K562 (cell line): ENCODE measurements around the gene TCF15. TPM values are rescaled to one million over a fixed set of nuclear protein-coding genes. Genes with fewer than 3 reads are reported as not detected.

Source experiments
- ATAC-seq: fragments of 200-7000 bp; cut with Tn5 transposase; 3 replicates; pipeline ENCODE4 v1.9.1; 2020; ENCODE audit warnings: moderate library complexity
- BruUV-seq: library from RNA; stranded (reverse); fragments of 400-500 nt; replicated peaks from 2 replicates; lab custom pipeline; 2021; lab: Mats Ljungman, UMichigan
- CTCF ChIA-PET: fragments of 300-600 bp; formaldehyde crosslinking; extraction: SDS; loops from one replicate; lab custom pipeline; 2021; ENCODE audit warnings: low intra/inter-chr PET ratio; lab: Yijun Ruan, JAX
- POLR2A ChIA-PET: fragments of 300-600, 350-650 bp; sonication (Branson Sonifier 250); formaldehyde crosslinking; extraction: SDS; loops from one replicate; lab custom pipeline; 2021; ENCODE audit warnings: antibody characterized with exemption, inconsistent platforms; lab: Yijun Ruan, JAX
- DNase-seq, 4 experiments: peaks; one replicate each; pipeline versions ENCODE4 v3.0.0 to v3.0.0-alpha.2; 2011 to 2018; ENCODE audit warnings: low spot score in 3 of 4, mixed read lengths in 3 of 4; ENCODE audit errors: extremely low read depth in 1 of 4
- FAIRE-seq: peaks from 2 replicates; lab custom pipeline; 2011; peaks lifted over from hg19 to GRCh38; lab: Jason Lieb, UNC
- H2AFZ ChIP-seq: 2 replicates; pipeline ENCODE4 v1.6.0; 2011; ENCODE audit warnings: low read depth, low read length, control low read depth, inconsistent platforms
- H3K27ac ChIP-seq: fragments of 200-600 bp; 3 replicates; pipeline ENCODE4 v1.8.0; 2011; ENCODE audit warnings: low read depth, mild to moderate bottlenecking, control low read depth, inconsistent platforms, low read length, moderate library complexity, mixed read lengths; ENCODE audit errors: extremely low read depth
- H3K27me3 ChIP-seq, 2 experiments: fragments of 300-600 bp in 1 of 2; 2 replicates in 1 of 2; 3 replicates in 1 of 2; pipeline versions ENCODE4 v1.6.0 to v1.8.0; 2011; ENCODE audit warnings: inconsistent platforms in 2 of 2, low read length in 2 of 2, mild to moderate bottlenecking in 1 of 2, mixed read lengths in 1 of 2, moderate library complexity in 1 of 2; ENCODE audit not compliant: control insufficient read depth in 2 of 2, insufficient read depth in 2 of 2
- H3K36me3 ChIP-seq: fragments of 300-600 bp; 3 replicates; pipeline ENCODE4 v1.8.0; 2011; ENCODE audit warnings: mild to moderate bottlenecking, low read length, inconsistent platforms; ENCODE audit not compliant: control insufficient read depth, insufficient read depth
- H3K4me1 ChIP-seq, 2 experiments: fragments of 200-600 bp in 1 of 2; replicated peaks in 1 of 2; 2 replicates in 1 of 2; 3 replicates in 1 of 2; pipeline versions ENCODE4 v1.5.1 to v1.8.0; 2011; ENCODE audit warnings: inconsistent platforms in 2 of 2, low read length in 2 of 2, mild to moderate bottlenecking in 1 of 2, mixed read lengths in 1 of 2, moderate library complexity in 1 of 2; ENCODE audit not compliant: control insufficient read depth in 2 of 2, insufficient read depth in 2 of 2
- H3K4me2 ChIP-seq: 2 replicates; pipeline ENCODE4 v1.6.1; 2011; ENCODE audit warnings: low read length, control low read depth, inconsistent platforms, mixed read lengths; ENCODE audit not compliant: insufficient read depth
- H3K4me3 ChIP-seq: fragments of 200-600 bp; sonication (generic), shearing (Covaris generic); 2 replicates; pipeline ENCODE4 v1.5.1; 2016; ENCODE audit warnings: control low read depth, inconsistent platforms
- H3K79me2 ChIP-seq: fragments of 200-600 bp; 3 replicates; pipeline ENCODE4 v1.8.0; 2011; ENCODE audit warnings: low read length, inconsistent platforms; ENCODE audit not compliant: control insufficient read depth, insufficient read depth
- H3K9ac ChIP-seq, 2 experiments: 2 replicates each; pipeline versions ENCODE4 v1.6.0 to v1.6.1; 2011; ENCODE audit warnings: low read depth in 2 of 2, low read length in 2 of 2, control low read depth in 1 of 2, inconsistent platforms in 1 of 2, mild to moderate bottlenecking in 1 of 2, mixed read lengths in 1 of 2; ENCODE audit not compliant: insufficient read depth in 1 of 2
- H3K9me1 ChIP-seq: one replicate; pipeline ENCODE4 v1.6.0; 2011; ENCODE audit warnings: inconsistent platforms, mild to moderate bottlenecking, low read length, moderate library complexity; ENCODE audit not compliant: control insufficient read depth, insufficient read depth
- H3K9me3 ChIP-seq: replicated peaks from 2 replicates; pipeline ENCODE4 v1.5.1; 2011; ENCODE audit warnings: low read depth, low read length, inconsistent platforms; ENCODE audit not compliant: control insufficient read depth, insufficient read depth
- H4K20me1 ChIP-seq: replicated peaks from 2 replicates; pipeline ENCODE4 v1.6.1; 2011; ENCODE audit warnings: low read length, inconsistent platforms, mixed read lengths; ENCODE audit not compliant: control insufficient read depth, insufficient read depth
- ARNT ChIP-seq, 2 experiments: fragments of 450-650 bp; IDR thresholded peaks; 2 replicates each; pipeline ENCODE4 v1.6.1; 2016; ENCODE audit warnings: mild to moderate bottlenecking in 1 of 2
- E2F4 ChIP-seq: sonication (generic); formaldehyde crosslinking; IDR thresholded peaks from 2 replicates; pipeline ENCODE4 v1.8.0; 2022; ENCODE audit warnings: mild to moderate bottlenecking, low read depth, missing genetic modification reagents
- KLF10 ChIP-seq: fragments of 250-450 bp; sonication (Bioruptor Pico); IDR thresholded peaks from 2 replicates; pipeline ENCODE4 v1.6.1; 2021; ENCODE audit warnings: matching md5 sums
- NFE2L1 ChIP-seq: fragments of 450-650 bp; IDR thresholded peaks from 2 replicates; pipeline ENCODE4 v1.6.1; 2016; ENCODE audit warnings: missing genetic modification characterization, low read depth, mild to moderate bottlenecking, missing compliant biosample characterization, moderate library complexity, borderline replicate concordance
- RUNX1 ChIP-seq: sonication (generic); IDR thresholded peaks from 2 replicates; pipeline ENCODE4 v1.6.1; 2016; ENCODE audit warnings: antibody characterized with exemption, low read depth
- SP1 ChIP-seq: sonication (generic); formaldehyde crosslinking; IDR thresholded peaks from 2 replicates; pipeline ENCODE4 v1.8.1; 2022; ENCODE audit warnings: mild to moderate bottlenecking, missing genetic modification reagents
- SRSF1 ChIP-seq: fragments of 200-400 bp; formaldehyde crosslinking; IDR thresholded peaks from 2 replicates; pipeline ENCODE4 v1.6.1; 2017; ENCODE audit warnings: mild to moderate bottlenecking, low read depth, low read length, moderate library complexity
- SRSF7 ChIP-seq: fragments of 200-400 bp; formaldehyde crosslinking; optimal IDR thresholded peaks from 2 replicates; pipeline ENCODE3; 2017; ENCODE audit warnings: mild to moderate bottlenecking, low read depth, low read length
- TAF7 ChIP-seq: fragments of 450-650 bp; IDR thresholded peaks from 2 replicates; pipeline ENCODE4 v1.6.1; 2016; ENCODE audit warnings: missing genetic modification characterization, missing compliant biosample characterization
- TFAP4 ChIP-seq: sonication (generic); formaldehyde crosslinking; IDR thresholded peaks from 2 replicates; pipeline ENCODE4 v1.8.0; 2022; ENCODE audit warnings: missing genetic modification reagents, mild to moderate bottlenecking, moderate library complexity, borderline replicate concordance
- TRIM25 ChIP-seq: fragments of 450-650 bp; IDR thresholded peaks from 2 replicates; pipeline ENCODE4 v1.7.0; 2016; ENCODE audit warnings: borderline replicate concordance
- ZNF165 ChIP-seq: fragments of 250-450 bp; sonication (Bioruptor Pico); IDR thresholded peaks from 2 replicates; pipeline ENCODE4 v1.4.0; 2020; ENCODE audit warnings: borderline replicate concordance
- ZNF431 ChIP-seq: sonication (generic); formaldehyde crosslinking; IDR thresholded peaks from 2 replicates; pipeline ENCODE4 v1.8.0; 2022; ENCODE audit warnings: mild to moderate bottlenecking, missing genetic modification reagents
- WGBS: fragments of 100-300 bp; shearing (Covaris generic); methylation state at CpG from one replicate; pipeline ENCODE4 v1.1.6; 2016; ENCODE audit warnings: low coverage, mixed read lengths; ENCODE audit not compliant: insufficient coverage; ENCODE audit errors: missing lambda C conversion rate; 5-methylcytosine and 5-hydroxymethylcytosine counted together
- in situ Hi-C: fragments of 300-500 bp; cut with MboI; formaldehyde crosslinking; loops from 4 replicates; pipeline ENCODE4 v1.15.0; 2018; ENCODE audit warnings: inconsistent platforms, mixed read lengths
- intact Hi-C: fragments of 100-400 bp; cut with micrococcal nuclease; formaldehyde crosslinking; loops from 2 replicates; pipeline ENCODE4 v1.14.2; 2022
- polyA plus RNA-seq, 8 experiments: library from polyadenylated mRNA; depleted of rRNA in 4 of 8; stranded (reverse) in 5 of 8; unstranded in 3 of 8; fragments of >200 nt; fragmentation: Nextera tagmentation in 2 of 8; fragmentation: Illumina TruSeq in 1 of 8; extraction: Ambion mirVana in 2 of 8; extraction: Trizol in 1 of 8; gene quantifications; 2 replicates each; pipeline versions ENCODE4 v1.2.1 to v1.2.3, GENCODE V29; 2011 to 2014; ENCODE audit warnings: inconsistent platforms in 1 of 8, missing spikeins in 1 of 8
- total RNA-seq, 7 experiments: library from RNA; depleted of rRNA in 6 of 7; stranded (reverse); fragments of >200 nt in 6 of 7; fragmentation: Illumina TruSeq in 2 of 7; extraction: Trizol in 2 of 7; gene quantifications; 2 replicates each; pipeline versions ENCODE4 v1.2.1 to v1.2.3, GENCODE V29; 2011 to 2021; ENCODE audit warnings: low replicate concordance in 1 of 7

TCF15 gene
- total and polyA plus RNA-seq, 9 of the 15 experiments (the other 6 are each of a cell fraction or from before 2014, with no cell fraction given) = 0.04 to 5.0 (median 1.2) TPM

GRCh38 chr20:598133-598850 is 11.8 kb downstream of the TCF15 start:
- in situ Hi-C loops = no loop called here
- Histone ChIP-seq H3K36me3 (no peaks in the 10 kb centered on the region), H3K27me3 (no peaks in the 10 kb centered on the region), H3K4me2 (no peak overlapping the region), H3K9me3 (no peaks in the 10 kb centered on the region), H3K79me2 (no peaks in the 10 kb centered on the region), H4K20me1 (no peaks in the 10 kb centered on the region), H2AFZ (no peak overlapping the region), H3K9ac (no peak overlapping the region), H3K4me1 (peaks cover 0 to 20% of the 10 kb centered on the region in 2 experiments; a peak in 2 of 5 replicates), H3K9me1 (no peaks in the 10 kb centered on the region), H3K4me3 (no peak overlapping the region), H3K27ac (no peak overlapping the region)
- ChIA-PET CTCF (no interaction called here), POLR2A (no interaction called here)
- no peak for FAIRE-seq
- no peak for DNase-seq
- ATAC-seq = no peak
- intact Hi-C loops = no loop called here
- BruUV-seq = no TSS peak
- WGBS = 41% methylated on average over 12 of the region's 13 CpGs
- TF ChIP-seq NFE2L1 (tag) (no peak), SRSF1 (no peak), ZNF431 (CRISPR knock-in tag) (no peak), TRIM25 (no peak), KLF10 (no peak), SRSF7 (no peak), E2F4 (CRISPR knock-in tag) (no peak), SP1 (CRISPR knock-in tag) (no peak), ZNF165 (CRISPR knock-in tag) (no peak), TAF7 (tag) (no peak), TFAP4 (CRISPR knock-in tag) (peak; percentile 50; the same call in 1 of the 2 replicates), ARNT (IDR thresholded peaks at IDR 0.05) (no peak), RUNX1 (no peak)
